MM.1S (cell line): Measurements from ENCODE around the gene NAB1.

ENCODE experiments used
- EZH2 ChIP-seq: fragments of 300-600 bp; sonication (generic); optimal IDR thresholded peaks from 2 replicates; pipeline ENCODE3; 2017; ENCODE audit warnings: low read depth, mild to moderate bottlenecking, antibody characterized with exemption, low read length, mixed read lengths
- TF ChIP-seq, protein P1 (sequence below): fragments of 300-600 bp; sonication (generic); IDR thresholded peaks from 2 replicates; pipeline ENCODE4 v1.5.1; 2016; ENCODE audit warnings: antibody characterized with exemption, low read length, mixed read lengths

DNA sequence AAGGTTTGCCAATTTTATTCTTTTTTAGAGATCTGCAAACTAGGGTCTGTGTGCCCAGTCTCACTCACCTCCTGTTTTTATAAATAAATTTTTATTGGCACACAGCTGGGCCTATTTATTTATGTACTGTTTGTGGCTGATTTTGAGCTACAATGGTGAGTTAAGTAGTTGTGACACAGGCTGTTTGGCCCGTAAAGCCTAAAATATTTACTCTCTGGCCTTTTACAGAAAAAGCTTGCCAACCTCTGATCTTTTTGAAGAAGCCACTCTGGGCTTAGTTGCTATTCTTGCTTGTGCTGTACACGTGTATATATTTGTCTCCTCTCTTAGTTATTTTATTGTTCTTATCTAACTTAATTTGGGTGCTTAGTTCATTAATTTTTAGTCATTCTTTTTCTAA lies 14.5 kb downstream of the NAB1 start:
- TF ChIP-seq, protein P1, sequence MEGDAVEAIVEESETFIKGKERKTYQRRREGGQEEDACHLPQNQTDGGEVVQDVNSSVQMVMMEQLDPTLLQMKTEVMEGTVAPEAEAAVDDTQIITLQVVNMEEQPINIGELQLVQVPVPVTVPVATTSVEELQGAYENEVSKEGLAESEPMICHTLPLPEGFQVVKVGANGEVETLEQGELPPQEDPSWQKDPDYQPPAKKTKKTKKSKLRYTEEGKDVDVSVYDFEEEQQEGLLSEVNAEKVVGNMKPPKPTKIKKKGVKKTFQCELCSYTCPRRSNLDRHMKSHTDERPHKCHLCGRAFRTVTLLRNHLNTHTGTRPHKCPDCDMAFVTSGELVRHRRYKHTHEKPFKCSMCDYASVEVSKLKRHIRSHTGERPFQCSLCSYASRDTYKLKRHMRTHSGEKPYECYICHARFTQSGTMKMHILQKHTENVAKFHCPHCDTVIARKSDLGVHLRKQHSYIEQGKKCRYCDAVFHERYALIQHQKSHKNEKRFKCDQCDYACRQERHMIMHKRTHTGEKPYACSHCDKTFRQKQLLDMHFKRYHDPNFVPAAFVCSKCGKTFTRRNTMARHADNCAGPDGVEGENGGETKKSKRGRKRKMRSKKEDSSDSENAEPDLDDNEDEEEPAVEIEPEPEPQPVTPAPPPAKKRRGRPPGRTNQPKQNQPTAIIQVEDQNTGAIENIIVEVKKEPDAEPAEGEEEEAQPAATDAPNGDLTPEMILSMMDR: no peak
- no peak for TF ChIP-seq EZH2
